Ishikawa (cell line): ENCODE results near the gene VANGL2.

ENCODE experiments used
- CEBPB ChIP-seq: IDR thresholded peaks from 2 replicates; pipeline ENCODE4 v1.6.1; 2012
- CREB1 ChIP-seq: IDR thresholded peaks from 2 replicates; pipeline ENCODE4 v1.6.1; 2012; ENCODE audit warnings: low read depth
- EGR1 ChIP-seq: IDR thresholded peaks from 2 replicates; pipeline ENCODE4 v1.6.1; 2012
- EP300 ChIP-seq: IDR thresholded peaks from 2 replicates; pipeline ENCODE4 v1.6.1; 2012; ENCODE audit warnings: borderline replicate concordance
- FOXM1 ChIP-seq: IDR thresholded peaks from 2 replicates; pipeline ENCODE4 v1.6.1; 2012; ENCODE audit warnings: low read depth, borderline replicate concordance
- MAX ChIP-seq: IDR thresholded peaks from 2 replicates; pipeline ENCODE4 v1.6.1; 2012
- NFIC ChIP-seq: IDR thresholded peaks from 2 replicates; pipeline ENCODE4 v1.6.1; 2012
- RAD21 ChIP-seq: IDR thresholded peaks from 2 replicates; pipeline ENCODE4 v1.6.1; 2012; ENCODE audit warnings: low read depth
- TAF1 ChIP-seq: IDR thresholded peaks from 2 replicates; pipeline ENCODE4 v1.6.1; 2012; ENCODE audit warnings: low read depth, mild to moderate bottlenecking
- TCF12 ChIP-seq: IDR thresholded peaks from 2 replicates; pipeline ENCODE4 v1.6.1; 2012; ENCODE audit warnings: low read depth
- TEAD4 ChIP-seq: IDR thresholded peaks from 2 replicates; pipeline ENCODE4 v1.6.1; 2012
- USF1 ChIP-seq: IDR thresholded peaks from 2 replicates; pipeline ENCODE4 v1.6.1; 2012
- YY1 ChIP-seq: IDR thresholded peaks from 2 replicates; pipeline ENCODE4 v1.6.1; 2012; ENCODE audit warnings: low read depth
- ZBTB7A ChIP-seq: IDR thresholded peaks from 2 replicates; pipeline ENCODE4 v1.6.1; 2012; ENCODE audit warnings: low read depth
- TF ChIP-seq, protein P1 (sequence below): IDR thresholded peaks from 2 replicates; pipeline ENCODE4 v1.6.1; 2012; ENCODE audit warnings: low read depth, mild to moderate bottlenecking

The VANGL2 gene

DNA sequence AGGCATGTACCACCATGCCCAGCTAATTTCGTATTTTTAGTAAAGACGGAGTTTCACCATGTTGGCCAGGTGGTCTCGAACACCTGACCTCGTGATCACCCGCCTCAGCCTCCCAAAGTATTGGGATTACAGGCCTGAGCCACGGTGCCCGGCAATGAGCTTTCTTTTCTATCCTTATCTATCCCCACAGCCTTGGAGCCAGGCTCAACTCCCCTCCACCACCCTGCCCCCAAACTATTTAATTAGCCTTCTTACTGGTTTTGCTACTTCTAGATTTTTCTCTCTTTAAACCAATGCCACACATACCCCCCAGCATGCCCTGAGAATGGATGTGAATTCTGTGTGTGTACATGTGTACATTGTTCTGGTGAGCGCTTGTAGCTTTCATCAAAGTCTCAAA, 5.7 kb upstream of the VANGL2 start:
- TF ChIP-seq MAX (no peak), USF1 (no peak), RAD21 (no peak), TEAD4 (no peak), TCF12 (no peak), CREB1 (no peak), CEBPB (no peak), FOXM1 (no peak), YY1 (no peak)
- TF ChIP-seq, protein P1, sequence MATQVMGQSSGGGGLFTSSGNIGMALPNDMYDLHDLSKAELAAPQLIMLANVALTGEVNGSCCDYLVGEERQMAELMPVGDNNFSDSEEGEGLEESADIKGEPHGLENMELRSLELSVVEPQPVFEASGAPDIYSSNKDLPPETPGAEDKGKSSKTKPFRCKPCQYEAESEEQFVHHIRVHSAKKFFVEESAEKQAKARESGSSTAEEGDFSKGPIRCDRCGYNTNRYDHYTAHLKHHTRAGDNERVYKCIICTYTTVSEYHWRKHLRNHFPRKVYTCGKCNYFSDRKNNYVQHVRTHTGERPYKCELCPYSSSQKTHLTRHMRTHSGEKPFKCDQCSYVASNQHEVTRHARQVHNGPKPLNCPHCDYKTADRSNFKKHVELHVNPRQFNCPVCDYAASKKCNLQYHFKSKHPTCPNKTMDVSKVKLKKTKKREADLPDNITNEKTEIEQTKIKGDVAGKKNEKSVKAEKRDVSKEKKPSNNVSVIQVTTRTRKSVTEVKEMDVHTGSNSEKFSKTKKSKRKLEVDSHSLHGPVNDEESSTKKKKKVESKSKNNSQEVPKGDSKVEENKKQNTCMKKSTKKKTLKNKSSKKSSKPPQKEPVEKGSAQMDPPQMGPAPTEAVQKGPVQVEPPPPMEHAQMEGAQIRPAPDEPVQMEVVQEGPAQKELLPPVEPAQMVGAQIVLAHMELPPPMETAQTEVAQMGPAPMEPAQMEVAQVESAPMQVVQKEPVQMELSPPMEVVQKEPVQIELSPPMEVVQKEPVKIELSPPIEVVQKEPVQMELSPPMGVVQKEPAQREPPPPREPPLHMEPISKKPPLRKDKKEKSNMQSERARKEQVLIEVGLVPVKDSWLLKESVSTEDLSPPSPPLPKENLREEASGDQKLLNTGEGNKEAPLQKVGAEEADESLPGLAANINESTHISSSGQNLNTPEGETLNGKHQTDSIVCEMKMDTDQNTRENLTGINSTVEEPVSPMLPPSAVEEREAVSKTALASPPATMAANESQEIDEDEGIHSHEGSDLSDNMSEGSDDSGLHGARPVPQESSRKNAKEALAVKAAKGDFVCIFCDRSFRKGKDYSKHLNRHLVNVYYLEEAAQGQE: no peak

GRCh38 chr1:160397651-160398050, 2.7 kb upstream of the VANGL2 start:
- TF ChIP-seq, protein P1: no peak
- TF ChIP-seq TEAD4 (no peak), TCF12 (no peak), CREB1 (no peak), YY1 (no peak), USF1 (no peak), MAX (no peak), EGR1 (no peak), FOXM1 (no peak), RAD21 (no peak), ZBTB7A (no peak), NFIC (no peak)

DNA sequence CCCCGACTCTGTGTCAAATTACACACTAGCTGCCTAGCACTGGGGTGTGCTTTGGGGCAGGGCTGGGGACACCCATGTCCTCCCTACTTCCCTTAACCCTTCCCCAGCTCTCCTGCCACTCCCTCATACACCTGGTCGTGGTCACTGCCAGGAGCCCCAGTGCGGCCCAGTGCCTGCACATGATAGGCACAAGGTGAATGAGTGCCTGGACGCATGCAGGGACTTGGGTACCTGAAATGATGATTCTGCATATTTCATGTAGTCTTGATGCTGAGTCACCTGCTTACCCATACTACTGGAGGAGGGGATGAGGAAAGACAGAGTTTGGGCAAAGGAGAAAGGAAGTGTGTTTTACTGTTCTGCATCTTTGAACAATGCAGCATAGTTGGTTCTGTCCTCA, 1.5 kb upstream of the VANGL2 start:
- TF ChIP-seq, protein P1: no peak
- TF ChIP-seq CREB1 (no peak), TCF12 (no peak), YY1 (no peak), USF1 (no peak), TAF1 (no peak)

- no peak for TF ChIP-seq TAF1
- TF ChIP-seq TEAD4: no peak
- TF ChIP-seq RAD21: no peak
- TF ChIP-seq YY1: no peak
- TF ChIP-seq CEBPB: no peak
- TF ChIP-seq TCF12: no peak
- TF ChIP-seq CREB1: no peak
- TF ChIP-seq NFIC: no peak
- TF ChIP-seq EGR1: no peak
- no peak for TF ChIP-seq ZBTB7A
- no peak for TF ChIP-seq USF1
- no peak for TF ChIP-seq EP300
- TF ChIP-seq MAX: no peak
- TF ChIP-seq, protein P1: no peak
- TF ChIP-seq FOXM1: no peak
Measured at GRCh38 chr1:160399544-160400222, 681 bp upstream of the VANGL2 start.
